Measurements from ENCODE around the gene PBX3.

PBX3 gene

DNA sequence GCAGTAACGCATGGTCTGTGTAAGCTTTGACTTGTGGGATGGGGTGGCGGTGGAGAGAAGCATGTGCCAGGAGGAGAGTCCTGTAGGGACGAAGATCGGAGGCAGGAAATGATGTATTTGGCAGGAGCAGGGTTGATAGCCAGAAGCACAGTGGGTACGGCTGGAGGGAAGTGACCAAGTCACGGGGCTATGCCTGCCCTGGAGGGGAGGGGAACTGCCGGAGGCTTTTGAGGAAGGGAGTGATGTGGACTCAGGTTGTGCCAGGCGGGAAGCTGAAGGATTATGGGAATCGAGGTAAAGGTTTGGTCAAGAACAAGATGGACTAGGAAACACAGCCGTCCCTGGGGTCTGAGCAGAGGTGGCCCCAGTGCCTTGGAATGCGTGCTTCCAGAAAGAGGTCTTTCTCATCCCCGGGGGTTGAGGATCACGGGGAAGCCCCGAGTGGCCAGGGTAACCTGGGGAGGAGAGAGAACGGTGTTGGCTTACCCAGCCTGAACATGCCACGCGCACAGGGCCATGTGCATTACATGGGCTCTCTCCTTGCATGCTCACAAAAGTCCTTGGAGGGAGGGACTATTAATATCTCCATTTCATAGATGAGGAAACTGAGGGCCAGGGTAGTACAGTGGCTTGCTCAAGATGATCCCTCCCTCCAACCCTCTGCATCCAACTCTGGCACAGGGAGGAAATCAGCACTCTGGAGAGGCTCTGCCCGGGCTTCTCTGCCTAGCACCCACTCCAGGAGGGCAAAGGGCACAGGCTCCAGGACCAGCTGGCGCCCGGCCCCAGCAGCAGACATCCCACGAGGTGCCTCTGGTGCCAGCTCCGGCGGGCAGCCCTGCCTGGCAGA lies 253.8 kb downstream of the PBX3 start:
- DNase-seq = no peak

DNA sequence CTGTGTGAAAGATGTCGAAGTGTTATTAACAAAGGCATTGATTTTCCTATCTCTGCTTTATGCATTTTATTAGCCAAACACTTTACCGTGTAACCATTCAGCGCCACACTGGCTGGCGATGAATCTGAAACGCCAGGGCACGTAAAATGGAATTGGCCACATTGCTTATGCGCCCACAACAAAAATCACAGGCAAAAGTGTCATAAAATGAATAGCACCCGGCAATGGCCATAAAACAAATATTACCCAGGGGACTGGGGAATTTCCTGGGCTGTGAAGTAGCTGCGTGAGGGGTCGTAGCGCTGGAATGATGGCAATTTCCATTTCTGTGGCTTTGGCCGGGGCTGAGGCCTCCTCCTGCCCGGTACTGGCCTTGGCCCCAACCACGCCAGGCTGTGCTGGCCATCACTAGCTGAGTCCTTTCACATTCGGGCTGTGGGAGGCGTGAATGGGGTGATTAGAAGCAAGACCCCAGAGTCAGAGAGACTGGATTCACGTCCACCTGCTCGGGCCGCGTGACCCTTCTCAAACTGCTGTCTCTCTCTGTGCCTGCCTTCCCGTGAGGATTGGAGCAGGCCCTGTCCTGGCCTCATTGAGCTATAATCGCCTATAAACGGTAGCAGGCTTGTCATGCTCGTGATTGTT lies 254.5 kb downstream of the PBX3 start:
- DNase-seq = no peak

DNA sequence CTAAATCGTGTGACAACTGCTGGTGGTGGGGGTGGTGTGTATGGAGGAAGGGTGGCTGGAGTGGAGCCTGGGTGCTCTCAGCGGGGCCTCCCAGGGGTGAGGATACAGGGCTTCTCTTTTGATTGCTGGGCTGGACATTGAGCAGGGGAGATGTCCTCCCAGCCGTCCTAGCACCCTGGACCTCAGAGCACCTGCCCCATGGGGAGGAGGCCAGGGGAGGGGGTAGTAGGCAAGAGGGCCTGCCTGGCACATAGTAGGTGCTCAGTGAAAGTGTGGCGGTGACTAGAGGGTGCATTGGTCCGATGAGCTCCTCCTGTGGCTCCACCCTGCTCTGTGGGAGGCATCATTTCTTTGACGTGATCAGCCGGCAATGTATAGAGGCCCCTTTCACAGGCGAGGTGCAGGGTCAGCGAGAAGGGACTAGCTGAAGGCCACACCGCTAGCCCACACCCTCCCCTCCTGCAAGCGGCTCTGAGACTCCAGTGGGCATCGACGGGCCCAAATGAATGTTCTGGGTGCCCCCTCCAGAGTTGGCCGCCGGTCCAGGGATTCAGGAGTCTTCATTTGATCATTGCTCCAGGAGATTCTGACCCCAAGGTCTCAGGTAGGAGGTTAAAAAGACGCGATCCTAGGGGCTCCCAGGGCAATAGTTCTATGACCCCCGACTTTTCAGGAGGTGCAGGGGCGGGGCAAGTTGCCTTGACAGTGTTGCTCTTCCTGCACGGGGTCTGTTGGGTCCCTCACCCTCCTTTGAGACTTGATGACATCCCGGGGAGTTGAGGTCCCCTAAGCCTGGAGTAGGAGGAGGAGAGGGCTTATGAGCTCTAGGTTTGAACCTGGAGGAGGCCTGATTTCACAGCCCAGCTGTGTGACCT lies 255.5 kb downstream of the PBX3 start:
- no peak for DNase-seq

DNA sequence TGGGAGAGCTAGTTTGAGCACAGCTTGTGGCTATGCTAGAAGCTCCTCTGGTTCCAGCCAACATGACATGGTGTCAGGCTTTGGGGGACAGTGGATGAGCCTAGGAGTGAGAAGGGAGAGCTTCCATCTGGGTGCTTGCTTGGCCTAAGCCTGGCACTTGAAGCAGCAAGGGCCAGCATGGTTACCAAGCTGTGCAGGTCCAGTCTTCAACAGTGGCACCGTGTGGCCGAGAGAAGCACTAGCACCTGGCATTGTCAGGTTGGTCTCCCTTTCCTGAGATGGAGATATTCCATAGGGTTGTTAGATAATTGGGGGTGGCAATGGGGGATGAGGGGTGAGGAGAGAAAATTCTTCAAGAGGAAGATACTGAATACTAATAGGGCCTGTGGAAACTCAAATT lies 261.9 kb downstream of the PBX3 start:
- DNase-seq = no peak

DNA sequence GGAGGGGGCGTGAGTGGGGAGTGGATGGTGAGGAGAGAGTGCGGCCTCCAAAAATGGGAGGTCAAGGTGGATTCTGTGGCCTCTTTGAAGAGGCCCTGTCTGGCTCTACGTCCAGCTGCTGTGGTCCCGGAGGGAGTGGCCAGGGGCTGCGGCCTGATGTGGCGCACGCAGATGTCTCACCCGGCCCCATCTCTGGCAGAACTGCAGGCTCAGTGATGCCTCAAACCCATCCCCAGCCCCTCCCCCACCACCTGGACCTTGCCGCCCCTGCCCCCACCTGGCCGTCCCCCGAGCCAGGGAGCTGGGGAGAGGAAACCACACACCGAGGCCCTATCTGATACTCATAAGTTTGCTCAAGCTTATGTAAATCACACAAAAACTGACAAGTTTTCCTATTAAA lies 267.6 kb downstream of the PBX3 start:
- no peak for DNase-seq

DNA sequence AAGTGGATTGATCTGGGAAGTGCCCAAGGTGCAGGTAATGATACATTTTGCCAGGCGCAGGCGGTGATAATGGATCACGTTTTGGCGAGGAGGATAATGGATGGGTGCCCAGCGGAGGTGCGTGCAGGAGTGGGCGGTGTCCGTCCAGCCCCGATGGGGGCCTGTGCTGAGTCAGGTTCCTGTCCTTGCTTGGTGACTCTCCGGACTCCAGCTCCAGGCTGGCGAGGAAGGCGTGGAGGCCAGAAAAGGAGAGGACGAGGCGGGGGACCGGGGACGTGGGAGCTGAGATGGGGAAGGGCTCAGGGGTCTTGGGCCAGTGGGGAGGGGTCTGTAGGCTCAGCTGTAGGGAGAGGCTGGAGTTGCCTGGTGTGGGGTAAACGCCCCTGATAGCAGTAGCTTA lies 268.3 kb downstream of the PBX3 start:
- DNase-seq = no peak

DNA sequence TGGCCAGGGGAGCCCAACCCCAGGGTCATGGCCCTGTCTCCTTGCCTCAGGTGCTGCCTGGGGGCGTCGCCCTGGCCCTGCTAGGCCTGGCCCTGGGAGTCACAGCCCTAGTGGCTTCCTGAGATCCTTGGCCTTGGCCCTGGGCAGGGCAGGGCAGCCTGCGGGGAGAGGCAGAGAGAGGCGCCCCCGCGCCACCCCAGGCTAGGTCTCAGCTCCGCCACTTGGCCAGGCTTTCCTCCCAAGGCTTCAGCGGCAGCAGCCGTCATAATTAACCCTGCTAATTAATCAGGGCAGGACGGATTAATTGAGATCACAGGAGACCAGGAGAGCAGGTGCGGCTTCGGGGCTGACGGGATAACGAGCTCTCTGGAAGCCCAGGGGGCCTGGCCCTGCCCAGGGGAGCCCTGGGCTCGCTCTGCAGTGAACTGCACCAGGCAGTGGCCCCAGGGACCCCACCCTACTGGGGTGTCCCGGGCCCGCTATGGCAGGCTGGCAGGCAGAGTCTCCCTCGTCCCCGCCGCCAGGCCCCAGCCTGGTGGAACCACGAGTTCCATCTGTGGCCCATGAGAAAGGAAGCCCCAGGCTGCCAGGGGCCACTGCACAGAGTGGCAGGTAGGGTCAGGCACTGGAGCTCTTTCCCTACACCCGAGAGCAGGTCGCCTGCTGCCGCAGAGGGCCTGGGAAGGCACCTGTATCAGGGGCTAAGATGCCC lies 269.6 kb downstream of the PBX3 start:
- no peak for DNase-seq

Measured in NCI-H187 treated with DMSO at 0.1 percent for 48 hours (cell line).